CD14-positive monocyte (primary cell): ENCODE results near the gene CNOT4. TPM values are rescaled to one million over a fixed set of nuclear protein-coding genes. Genes with fewer than 3 reads are reported as not detected.

Experiments
- DNase-seq, 3 donors: peaks; one replicate each; pipeline ENCODE4 v3.0.0-alpha.2; 2011 to 2022
- H2AFZ ChIP-seq: 2 replicates; pipeline ENCODE4 v1.6.0; 2012; ENCODE audit warnings: mild to moderate bottlenecking, low read depth, low read length, inconsistent platforms; ENCODE audit not compliant: insufficient read depth, poor library complexity, severe bottlenecking
- H3K27ac ChIP-seq, 2 donors: 1 replicate in 1 of 2; 2 replicates in 1 of 2; pipeline ENCODE4 v1.5.1; 2012 to 2013; ENCODE audit warnings: low read length in 2 of 2, control low read depth in 1 of 2, inconsistent platforms in 1 of 2, low read depth in 1 of 2, mild to moderate bottlenecking in 1 of 2
- H3K27me3 ChIP-seq, 2 donors: one replicate each; pipeline versions ENCODE4 v1.6.0 to v1.6.1; 2011 to 2013; ENCODE audit warnings: low read length in 2 of 2; ENCODE audit not compliant: control insufficient read depth in 2 of 2, insufficient read depth in 2 of 2
- H3K36me3 ChIP-seq, 2 donors: replicated peaks in 1 of 2; 1 replicate in 1 of 2; 2 replicates in 1 of 2; pipeline versions ENCODE4 v1.5.1 to v1.6.1; 2012 to 2013; ENCODE audit warnings: low read length in 2 of 2, control low read depth in 1 of 2, inconsistent platforms in 1 of 2, mild to moderate bottlenecking in 1 of 2; ENCODE audit not compliant: insufficient read depth in 2 of 2, control insufficient read depth in 1 of 2
- H3K4me1 ChIP-seq, 2 donors: 1 replicate in 1 of 2; 2 replicates in 1 of 2; pipeline versions ENCODE4 v1.5.1 to v1.6.1; 2012 to 2013; ENCODE audit warnings: low read length in 2 of 2, control low read depth in 1 of 2, inconsistent platforms in 1 of 2, mild to moderate bottlenecking in 1 of 2, moderate library complexity in 1 of 2; ENCODE audit not compliant: insufficient read depth in 2 of 2, control insufficient read depth in 1 of 2
- H3K4me2 ChIP-seq: replicated peaks from 2 replicates; pipeline ENCODE3; 2012; ENCODE audit warnings: low read length, moderate library complexity, mild to moderate bottlenecking; ENCODE audit not compliant: poor library complexity, severe bottlenecking; ENCODE audit errors: extremely low read depth
- H3K4me3 ChIP-seq, 3 experiments: fragments of 200-600 bp in 1 of 3; sonication (generic) in 1 of 3; replicated peaks in 1 of 3; 1 replicate in 2 of 3; 2 replicates in 1 of 3; pipeline ENCODE4 v1.5.1; 2011 to 2013; ENCODE audit warnings: low read length in 3 of 3, mild to moderate bottlenecking in 3 of 3, control low read depth in 2 of 3, low read depth in 2 of 3, inconsistent platforms in 1 of 3, moderate library complexity in 1 of 3
- H3K79me2 ChIP-seq: 2 replicates; pipeline ENCODE4 v1.6.0; 2012; ENCODE audit warnings: mild to moderate bottlenecking, control low read depth, inconsistent platforms, low read length, moderate library complexity; ENCODE audit not compliant: insufficient read depth
- H3K9ac ChIP-seq: 2 replicates; pipeline ENCODE4 v1.6.0; 2017; ENCODE audit warnings: low read length, mild to moderate bottlenecking; ENCODE audit not compliant: insufficient read depth, poor library complexity, severe bottlenecking
- H3K9me3 ChIP-seq, 2 donors: replicated peaks in 1 of 2; 1 replicate in 1 of 2; 2 replicates in 1 of 2; pipeline versions ENCODE4 v1.5.1 to v1.6.1; 2012 to 2013; ENCODE audit warnings: low read length in 2 of 2, control low read depth in 1 of 2; ENCODE audit not compliant: control insufficient read depth in 1 of 2, insufficient read depth in 1 of 2
- H4K20me1 ChIP-seq: 2 replicates; pipeline ENCODE4 v1.6.0; 2012; ENCODE audit warnings: mild to moderate bottlenecking, low read length, control low read depth, moderate library complexity; ENCODE audit not compliant: insufficient read depth
- H3K27ac Mint-ChIP-seq, 7 donors: one replicate each; pipeline ENCODE4 v1.8.0; 2020; ENCODE audit warnings: mild to moderate bottlenecking in 7 of 7, mixed read lengths in 7 of 7, moderate library complexity in 6 of 7, inconsistent platforms in 2 of 7
- H3K27me3 Mint-ChIP-seq, 3 donors: one replicate each; pipeline ENCODE4 v1.8.0; 2021 to 2022; ENCODE audit warnings: low read depth in 3 of 3, mild to moderate bottlenecking in 3 of 3, mixed read lengths in 3 of 3, moderate library complexity in 3 of 3, inconsistent platforms in 1 of 3
- H3K36me3 Mint-ChIP-seq, 2 donors: one replicate each; pipeline ENCODE4 v1.8.0; 2020; ENCODE audit warnings: mixed read lengths in 2 of 2, inconsistent platforms in 1 of 2, mild to moderate bottlenecking in 1 of 2
- H3K4me1 Mint-ChIP-seq: one replicate; pipeline ENCODE4 v1.8.0; 2020; ENCODE audit warnings: mild to moderate bottlenecking, mixed read lengths
- H3K4me3 Mint-ChIP-seq, 2 donors: one replicate each; pipeline ENCODE4 v1.8.0; 2020; ENCODE audit warnings: mild to moderate bottlenecking in 2 of 2, mixed read lengths in 2 of 2, moderate library complexity in 1 of 2
- H3K9me3 Mint-ChIP-seq, 7 donors: one replicate each; pipeline ENCODE4 v1.8.0; 2020 to 2022; ENCODE audit warnings: mixed read lengths in 7 of 7, mild to moderate bottlenecking in 6 of 7, moderate library complexity in 6 of 7, inconsistent platforms in 2 of 7
- intact Hi-C, 2 donors: fragments of 100-400 bp; cut with micrococcal nuclease; formaldehyde crosslinking; loops; one replicate each; pipeline versions ENCODE4 v1.15.0 to v1.15.1; 2023
- polyA plus RNA-seq, 3 donors: library from polyadenylated mRNA; depleted of rRNA in 1 of 3; unstranded in 2 of 3; stranded (reverse) in 1 of 3; fragments of 300-500 nt in 2 of 3; fragments of >200 nt in 1 of 3; fragmentation: Illumina TruSeq in 2 of 3; gene quantifications; 1 replicate in 2 of 3; 2 replicates in 1 of 3; pipeline ENCODE4 v1.2.3, GENCODE V29; 2012 to 2021
- TF ChIP-seq, protein P1 (sequence below): fragments of 200-600 bp; IDR thresholded peaks from one replicate; pipeline ENCODE4 v1.8.0; 2022; ENCODE audit warnings: antibody characterized with exemption, mild to moderate bottlenecking

CNOT4 gene
- polyA plus RNA-seq, 3 donors, result 4.3 to 7.9 (median 6.3) TPM

DNA sequence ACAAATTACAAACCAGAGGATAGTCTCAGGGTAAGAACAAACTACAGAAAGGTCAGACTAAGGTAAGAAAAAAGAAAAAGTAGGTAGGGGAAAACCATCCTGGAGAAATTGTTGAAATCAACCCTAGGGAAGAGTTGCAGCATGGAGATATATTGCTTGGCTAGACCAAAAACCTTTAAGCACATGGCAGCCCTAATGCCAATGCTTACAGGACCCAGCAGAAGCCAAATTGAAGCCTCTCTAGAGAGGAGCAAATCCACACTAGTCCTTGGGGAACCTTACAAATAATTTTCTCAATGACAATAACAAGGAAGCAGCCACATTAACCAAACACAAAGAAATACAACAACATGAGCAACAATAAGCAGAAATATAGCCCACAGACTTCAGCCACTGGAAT is 81.9 kb downstream of the CNOT4 start:
- no peaks in the 10 kb centered on the region for H3K27me3 Mint-ChIP-seq
- peak overlapping the region in 2 of 7 donors; percentile 16 to 75 for H3K27ac Mint-ChIP-seq
- no peak for DNase-seq
- H2AFZ ChIP-seq, result no peak overlapping the region
- peaks cover 60% of the 10 kb centered on the region for H4K20me1 ChIP-seq
- H3K4me1 Mint-ChIP-seq, result peaks cover 39% of the 10 kb centered on the region
- no peak overlapping the region for H3K9ac ChIP-seq
- peaks cover 8 to 18% of the 10 kb centered on the region in 2 donors for H3K4me1 ChIP-seq
- no peak overlapping the region for H3K4me3 ChIP-seq
- H3K27ac ChIP-seq, result no peak overlapping the region
- H3K9me3 ChIP-seq, result no peaks in the 10 kb centered on the region
- TF ChIP-seq, protein P1, sequence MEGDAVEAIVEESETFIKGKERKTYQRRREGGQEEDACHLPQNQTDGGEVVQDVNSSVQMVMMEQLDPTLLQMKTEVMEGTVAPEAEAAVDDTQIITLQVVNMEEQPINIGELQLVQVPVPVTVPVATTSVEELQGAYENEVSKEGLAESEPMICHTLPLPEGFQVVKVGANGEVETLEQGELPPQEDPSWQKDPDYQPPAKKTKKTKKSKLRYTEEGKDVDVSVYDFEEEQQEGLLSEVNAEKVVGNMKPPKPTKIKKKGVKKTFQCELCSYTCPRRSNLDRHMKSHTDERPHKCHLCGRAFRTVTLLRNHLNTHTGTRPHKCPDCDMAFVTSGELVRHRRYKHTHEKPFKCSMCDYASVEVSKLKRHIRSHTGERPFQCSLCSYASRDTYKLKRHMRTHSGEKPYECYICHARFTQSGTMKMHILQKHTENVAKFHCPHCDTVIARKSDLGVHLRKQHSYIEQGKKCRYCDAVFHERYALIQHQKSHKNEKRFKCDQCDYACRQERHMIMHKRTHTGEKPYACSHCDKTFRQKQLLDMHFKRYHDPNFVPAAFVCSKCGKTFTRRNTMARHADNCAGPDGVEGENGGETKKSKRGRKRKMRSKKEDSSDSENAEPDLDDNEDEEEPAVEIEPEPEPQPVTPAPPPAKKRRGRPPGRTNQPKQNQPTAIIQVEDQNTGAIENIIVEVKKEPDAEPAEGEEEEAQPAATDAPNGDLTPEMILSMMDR, result no peak
- no peak overlapping the region for H3K4me3 Mint-ChIP-seq
- no peak overlapping the region for H3K4me2 ChIP-seq
- no peaks in the 10 kb centered on the region for H3K9me3 Mint-ChIP-seq
- H3K79me2 ChIP-seq, result peaks cover 57% of the 10 kb centered on the region
- intact Hi-C loops, result no loop called here
- H3K36me3 ChIP-seq, result peaks cover 0 to 17% of the 10 kb centered on the region in 2 donors
- no peaks in the 10 kb centered on the region for H3K27me3 ChIP-seq
- H3K36me3 Mint-ChIP-seq, result peaks cover 10 to 33% of the 10 kb centered on the region in 2 donors

DNA sequence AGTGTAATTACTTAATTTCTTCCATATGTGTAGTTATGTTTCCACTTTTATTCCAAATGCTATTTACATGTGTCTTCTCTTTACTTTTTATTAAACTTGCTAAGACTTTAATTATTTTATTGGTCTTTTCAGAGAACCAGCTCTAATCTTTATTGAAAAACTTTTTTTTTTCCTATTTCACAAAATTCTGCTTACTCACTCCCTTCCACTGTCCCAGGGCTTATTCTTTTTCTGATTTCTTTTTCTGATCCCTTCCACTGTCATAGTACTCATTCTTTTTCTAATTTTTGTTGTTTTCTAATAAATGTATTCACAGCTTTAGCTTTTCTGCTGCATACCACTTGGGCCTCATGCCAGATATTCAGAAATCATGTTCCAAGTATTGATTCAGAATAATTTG is 82.7 kb downstream of the CNOT4 start:
- Histone ChIP-seq H3K9ac (no peak overlapping the region), H3K4me1 (peaks cover 8 to 18% of the 10 kb centered on the region in 2 donors), H4K20me1 (peaks cover 68% of the 10 kb centered on the region), H3K27ac (no peak overlapping the region), H3K79me2 (peaks cover 56% of the 10 kb centered on the region), H2AFZ (no peak overlapping the region), H3K36me3 (peaks cover 0 to 9% of the 10 kb centered on the region in 2 donors), H3K4me3 (no peak overlapping the region), H3K27me3 (no peaks in the 10 kb centered on the region), H3K4me2 (no peak overlapping the region), H3K9me3 (no peaks in the 10 kb centered on the region)
- H3K27ac Mint-ChIP-seq, result peak overlapping the region in 2 of 7 donors; percentile 22 to 43
- H3K4me3 Mint-ChIP-seq, result no peak overlapping the region
- H3K9me3 Mint-ChIP-seq, result no peaks in the 10 kb centered on the region
- peaks cover 39% of the 10 kb centered on the region for H3K4me1 Mint-ChIP-seq
- DNase-seq, result no peak
- TF ChIP-seq, protein P1, result no peak
- intact Hi-C loops, result no loop called here
- peaks cover 6 to 26% of the 10 kb centered on the region in 2 donors for H3K36me3 Mint-ChIP-seq
- no peaks in the 10 kb centered on the region for H3K27me3 Mint-ChIP-seq
